Liver (tissue), 3 donors: ENCODE measurements around the gene ZSCAN21.

Experiments
- EGR1 ChIP-seq, 2 donors: IDR thresholded peaks; 2 replicates each; pipeline ENCODE4 v1.6.1; 2016 to 2018; ENCODE audit warnings: antibody characterized with exemption in 2 of 2, low read depth in 2 of 2
- JUND ChIP-seq, 2 donors: IDR thresholded peaks; 2 replicates each; pipeline ENCODE4 v1.6.1; 2016; ENCODE audit warnings: antibody characterized with exemption in 2 of 2
- RAD21 ChIP-seq, 2 donors: IDR thresholded peaks; 2 replicates each; pipeline ENCODE4 v1.6.1; 2016; ENCODE audit warnings: antibody characterized with exemption in 2 of 2, mild to moderate bottlenecking in 2 of 2
- TAF1 ChIP-seq: conservative IDR thresholded peaks from 2 replicates; pipeline ENCODE4 v1.6.1; 2016; ENCODE audit warnings: antibody characterized with exemption, mild to moderate bottlenecking
- YY1 ChIP-seq: IDR thresholded peaks from 2 replicates; pipeline ENCODE4 v1.6.1; 2016; ENCODE audit warnings: antibody characterized with exemption, mild to moderate bottlenecking
- TF ChIP-seq, protein P1 (sequence below): fragments of 150-350 bp; IDR thresholded peaks from 2 replicates; pipeline ENCODE4 v1.5.1; 2017; ENCODE audit warnings: improper control_type of control experiment, low read depth, low read length; ENCODE audit not compliant: missing input control
- TF ChIP-seq, protein P2 (sequence below): IDR thresholded peaks from 2 replicates; pipeline ENCODE4 v1.6.1; 2016; ENCODE audit warnings: antibody characterized with exemption, mild to moderate bottlenecking
- TF ChIP-seq, protein P3 (sequence below): IDR thresholded peaks from 2 replicates; pipeline ENCODE4 v1.6.1; 2016; ENCODE audit warnings: antibody characterized with exemption
- TF ChIP-seq, protein P4 (sequence below): IDR thresholded peaks from 2 replicates; pipeline ENCODE4 v1.6.1; 2016; ENCODE audit warnings: antibody characterized with exemption
- donor health status: healthy.
- donor health status: healthy.

DNA sequence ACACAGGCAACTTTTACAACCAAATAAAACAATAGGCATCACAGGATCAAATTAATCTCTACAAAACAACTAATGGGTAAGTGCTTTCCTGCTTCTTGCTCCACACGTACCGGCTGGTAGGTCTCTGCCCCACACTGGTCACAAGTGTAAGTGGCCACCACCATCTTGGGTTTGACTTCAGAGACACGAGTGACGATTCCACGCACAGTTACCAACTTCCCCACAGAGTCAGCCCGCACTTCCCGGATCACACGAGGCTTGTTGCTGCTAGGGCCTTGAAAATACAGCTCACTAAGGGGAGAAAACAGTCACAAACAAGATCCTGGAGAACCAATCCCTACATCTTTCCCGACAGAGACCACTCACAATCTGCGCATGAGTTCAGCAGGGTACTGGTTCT, 49.3 kb downstream of the ZSCAN21 start:
- TF ChIP-seq, protein P1, sequence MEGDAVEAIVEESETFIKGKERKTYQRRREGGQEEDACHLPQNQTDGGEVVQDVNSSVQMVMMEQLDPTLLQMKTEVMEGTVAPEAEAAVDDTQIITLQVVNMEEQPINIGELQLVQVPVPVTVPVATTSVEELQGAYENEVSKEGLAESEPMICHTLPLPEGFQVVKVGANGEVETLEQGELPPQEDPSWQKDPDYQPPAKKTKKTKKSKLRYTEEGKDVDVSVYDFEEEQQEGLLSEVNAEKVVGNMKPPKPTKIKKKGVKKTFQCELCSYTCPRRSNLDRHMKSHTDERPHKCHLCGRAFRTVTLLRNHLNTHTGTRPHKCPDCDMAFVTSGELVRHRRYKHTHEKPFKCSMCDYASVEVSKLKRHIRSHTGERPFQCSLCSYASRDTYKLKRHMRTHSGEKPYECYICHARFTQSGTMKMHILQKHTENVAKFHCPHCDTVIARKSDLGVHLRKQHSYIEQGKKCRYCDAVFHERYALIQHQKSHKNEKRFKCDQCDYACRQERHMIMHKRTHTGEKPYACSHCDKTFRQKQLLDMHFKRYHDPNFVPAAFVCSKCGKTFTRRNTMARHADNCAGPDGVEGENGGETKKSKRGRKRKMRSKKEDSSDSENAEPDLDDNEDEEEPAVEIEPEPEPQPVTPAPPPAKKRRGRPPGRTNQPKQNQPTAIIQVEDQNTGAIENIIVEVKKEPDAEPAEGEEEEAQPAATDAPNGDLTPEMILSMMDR, result no peak
- TF ChIP-seq TAF1 (no peak), RAD21 (IDR thresholded peaks at IDR 0.05) (no peak), JUND (IDR thresholded peaks at IDR 0.05) (no peak), EGR1 (IDR thresholded peaks at IDR 0.05; ENCODE audit: low read depth in 2 of 2) (no peak), YY1 (no peak)
- TF ChIP-seq, protein P2, sequence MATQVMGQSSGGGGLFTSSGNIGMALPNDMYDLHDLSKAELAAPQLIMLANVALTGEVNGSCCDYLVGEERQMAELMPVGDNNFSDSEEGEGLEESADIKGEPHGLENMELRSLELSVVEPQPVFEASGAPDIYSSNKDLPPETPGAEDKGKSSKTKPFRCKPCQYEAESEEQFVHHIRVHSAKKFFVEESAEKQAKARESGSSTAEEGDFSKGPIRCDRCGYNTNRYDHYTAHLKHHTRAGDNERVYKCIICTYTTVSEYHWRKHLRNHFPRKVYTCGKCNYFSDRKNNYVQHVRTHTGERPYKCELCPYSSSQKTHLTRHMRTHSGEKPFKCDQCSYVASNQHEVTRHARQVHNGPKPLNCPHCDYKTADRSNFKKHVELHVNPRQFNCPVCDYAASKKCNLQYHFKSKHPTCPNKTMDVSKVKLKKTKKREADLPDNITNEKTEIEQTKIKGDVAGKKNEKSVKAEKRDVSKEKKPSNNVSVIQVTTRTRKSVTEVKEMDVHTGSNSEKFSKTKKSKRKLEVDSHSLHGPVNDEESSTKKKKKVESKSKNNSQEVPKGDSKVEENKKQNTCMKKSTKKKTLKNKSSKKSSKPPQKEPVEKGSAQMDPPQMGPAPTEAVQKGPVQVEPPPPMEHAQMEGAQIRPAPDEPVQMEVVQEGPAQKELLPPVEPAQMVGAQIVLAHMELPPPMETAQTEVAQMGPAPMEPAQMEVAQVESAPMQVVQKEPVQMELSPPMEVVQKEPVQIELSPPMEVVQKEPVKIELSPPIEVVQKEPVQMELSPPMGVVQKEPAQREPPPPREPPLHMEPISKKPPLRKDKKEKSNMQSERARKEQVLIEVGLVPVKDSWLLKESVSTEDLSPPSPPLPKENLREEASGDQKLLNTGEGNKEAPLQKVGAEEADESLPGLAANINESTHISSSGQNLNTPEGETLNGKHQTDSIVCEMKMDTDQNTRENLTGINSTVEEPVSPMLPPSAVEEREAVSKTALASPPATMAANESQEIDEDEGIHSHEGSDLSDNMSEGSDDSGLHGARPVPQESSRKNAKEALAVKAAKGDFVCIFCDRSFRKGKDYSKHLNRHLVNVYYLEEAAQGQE, result no peak
- TF ChIP-seq, protein P3, sequence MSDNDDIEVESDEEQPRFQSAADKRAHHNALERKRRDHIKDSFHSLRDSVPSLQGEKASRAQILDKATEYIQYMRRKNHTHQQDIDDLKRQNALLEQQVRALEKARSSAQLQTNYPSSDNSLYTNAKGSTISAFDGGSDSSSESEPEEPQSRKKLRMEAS, result no peak
- TF ChIP-seq, protein P4, sequence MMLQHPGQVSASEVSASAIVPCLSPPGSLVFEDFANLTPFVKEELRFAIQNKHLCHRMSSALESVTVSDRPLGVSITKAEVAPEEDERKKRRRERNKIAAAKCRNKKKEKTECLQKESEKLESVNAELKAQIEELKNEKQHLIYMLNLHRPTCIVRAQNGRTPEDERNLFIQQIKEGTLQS, result no peak
